ENCODE data around the gene USP48. TPM values are rescaled to one million over a fixed set of nuclear protein-coding genes. Genes with fewer than 3 reads are reported as not detected.
"Not testable (repeated sequence)": the region's sequence is repeated elsewhere in the genome, so short reads cannot be mapped to it uniquely, and the experiment has no call there.

The USP48 gene
- polyA plus RNA-seq, 2 donors: 14.4 to 18.4 TPM

GRCh38 chr1:21794656-21795055 lies 11.7 kb upstream of the USP48 start:
- Histone ChIP-seq H3K9me3 (ENCODE audit: control insufficient read depth in 2 of 2, insufficient read depth in 1 of 2, low read depth in 1 of 2, low read length in 1 of 2) (peaks cover 0 to 4% of the 10 kb centered on the region in 2 donors), H3K27ac (ENCODE audit: low read depth in 2 of 2, low read length in 1 of 2) (no peak overlapping the region), H3K4me3 (ENCODE audit: low read depth in 1 of 2, low read length in 2 of 2) (no peak overlapping the region), H3K4me1 (ENCODE audit: control insufficient read depth in 2 of 2, insufficient read depth in 2 of 2, low read length in 1 of 2) (no peaks in the 10 kb centered on the region), H3K27me3 (ENCODE audit: control insufficient read depth in 1 of 2, insufficient read depth in 2 of 2, low read length in 2 of 2) (no peaks in the 10 kb centered on the region), H3K36me3 (ENCODE audit: control insufficient read depth in 2 of 2, insufficient read depth in 2 of 2, low read length in 1 of 2) (no peaks in the 10 kb centered on the region)
- 93 to 97% methylated on average over 2 of the region's 2 CpGs for WGBS, 2 donors

- Histone ChIP-seq H3K27me3 (ENCODE audit: control insufficient read depth in 1 of 2, insufficient read depth in 2 of 2, low read length in 2 of 2) (no peaks in the 10 kb centered on the region), H3K27ac (ENCODE audit: low read depth in 2 of 2, low read length in 1 of 2) (no peak overlapping the region), H3K9me3 (ENCODE audit: control insufficient read depth in 2 of 2, insufficient read depth in 1 of 2, low read depth in 1 of 2, low read length in 1 of 2) (peaks cover 0 to 4% of the 10 kb centered on the region in 2 donors), H3K36me3 (ENCODE audit: control insufficient read depth in 2 of 2, insufficient read depth in 2 of 2, low read length in 1 of 2) (no peaks in the 10 kb centered on the region), H3K4me1 (ENCODE audit: control insufficient read depth in 2 of 2, insufficient read depth in 2 of 2, low read length in 1 of 2) (no peaks in the 10 kb centered on the region), H3K4me3 (ENCODE audit: low read depth in 1 of 2, low read length in 2 of 2) (no peak overlapping the region)
- 81 to 86% methylated on average over 2 of the region's 2 CpGs for WGBS, 2 donors
Observed at GRCh38 chr1:21793104-21793503, 10.2 kb upstream of the USP48 start.

- Histone ChIP-seq H3K4me3 (ENCODE audit: low read depth in 1 of 2, low read length in 2 of 2) (no peak overlapping the region), H3K27me3 (ENCODE audit: control insufficient read depth in 1 of 2, insufficient read depth in 2 of 2, low read length in 2 of 2) (no peaks in the 10 kb centered on the region), H3K9me3 (ENCODE audit: control insufficient read depth in 2 of 2, insufficient read depth in 1 of 2, low read depth in 1 of 2, low read length in 1 of 2) (no peaks in the 10 kb centered on the region), H3K4me1 (ENCODE audit: control insufficient read depth in 2 of 2, insufficient read depth in 2 of 2, low read length in 1 of 2) (no peaks in the 10 kb centered on the region), H3K36me3 (ENCODE audit: control insufficient read depth in 2 of 2, insufficient read depth in 2 of 2, low read length in 1 of 2) (no peaks in the 10 kb centered on the region), H3K27ac (ENCODE audit: low read depth in 2 of 2, low read length in 1 of 2) (no peak overlapping the region)
- 77 to 88% methylated on average over 2 of the region's 2 CpGs for WGBS, 2 donors
Observed at GRCh38 chr1:21786640-21787039, 3.7 kb upstream of the USP48 start.

- not testable (repeated sequence) for H3K27ac ChIP-seq (ENCODE audit: low read depth in 2 of 2, low read length in 1 of 2); H3K36me3 ChIP-seq (ENCODE audit: control insufficient read depth in 2 of 2, insufficient read depth in 2 of 2, low read length in 1 of 2); H3K4me3 ChIP-seq (ENCODE audit: low read depth in 1 of 2, low read length in 2 of 2); H3K4me1 ChIP-seq (ENCODE audit: control insufficient read depth in 2 of 2, insufficient read depth in 2 of 2, low read length in 1 of 2); H3K27me3 ChIP-seq (ENCODE audit: control insufficient read depth in 1 of 2, insufficient read depth in 2 of 2, low read length in 2 of 2); H3K9me3 ChIP-seq (ENCODE audit: control insufficient read depth in 2 of 2, insufficient read depth in 1 of 2, low read depth in 1 of 2, low read length in 1 of 2)
- 89 to 90% methylated on average over 9 of the region's 9 CpGs for WGBS, 2 donors
Observed at GRCh38 chr1:21785764-21786163, 2.8 kb upstream of the USP48 start.

- Histone ChIP-seq H3K27me3 (ENCODE audit: control insufficient read depth in 1 of 2, insufficient read depth in 2 of 2, low read length in 2 of 2) (no peaks in the 10 kb centered on the region), H3K36me3 (ENCODE audit: control insufficient read depth in 2 of 2, insufficient read depth in 2 of 2, low read length in 1 of 2) (no peaks in the 10 kb centered on the region), H3K4me1 (ENCODE audit: control insufficient read depth in 2 of 2, insufficient read depth in 2 of 2, low read length in 1 of 2) (no peaks in the 10 kb centered on the region), H3K4me3 (ENCODE audit: low read depth in 1 of 2, low read length in 2 of 2) (peak overlapping the region; percentile 77 to 88), H3K27ac (ENCODE audit: low read depth in 2 of 2, low read length in 1 of 2) (peak overlapping the region; percentile 100), H3K9me3 (ENCODE audit: control insufficient read depth in 2 of 2, insufficient read depth in 1 of 2, low read depth in 1 of 2, low read length in 1 of 2) (no peaks in the 10 kb centered on the region)
- WGBS, 2 donors: 41 to 46% methylated on average over 32 of the region's 32 CpGs
Observed at GRCh38 chr1:21783679-21784603, 992 bp upstream of the USP48 start.

GRCh38 chr1:21782349-21782867 lies 541 bp downstream of the USP48 start:
- Histone ChIP-seq H3K27me3 (ENCODE audit: control insufficient read depth in 1 of 2, insufficient read depth in 2 of 2, low read length in 2 of 2) (no peaks in the 10 kb centered on the region), H3K4me3 (ENCODE audit: low read depth in 1 of 2, low read length in 2 of 2) (peak overlapping the region; percentile 77 to 88), H3K27ac (ENCODE audit: low read depth in 2 of 2, low read length in 1 of 2) (peak overlapping the region; percentile 100), H3K36me3 (ENCODE audit: control insufficient read depth in 2 of 2, insufficient read depth in 2 of 2, low read length in 1 of 2) (no peaks in the 10 kb centered on the region), H3K4me1 (ENCODE audit: control insufficient read depth in 2 of 2, insufficient read depth in 2 of 2, low read length in 1 of 2) (no peaks in the 10 kb centered on the region), H3K9me3 (ENCODE audit: control insufficient read depth in 2 of 2, insufficient read depth in 1 of 2, low read depth in 1 of 2, low read length in 1 of 2) (no peaks in the 10 kb centered on the region)
- 0 to 1% methylated on average over 37 of the region's 37 CpGs for WGBS, 2 donors

- H3K4me3 ChIP-seq (ENCODE audit: low read depth in 1 of 2, low read length in 2 of 2): peak overlapping the region; percentile 77 to 88
- peak overlapping the region; percentile 100 for H3K27ac ChIP-seq (ENCODE audit: low read depth in 2 of 2, low read length in 1 of 2)
- H3K4me1 ChIP-seq (ENCODE audit: control insufficient read depth in 2 of 2, insufficient read depth in 2 of 2, low read length in 1 of 2): no peaks in the 10 kb centered on the region
- H3K27me3 ChIP-seq (ENCODE audit: control insufficient read depth in 1 of 2, insufficient read depth in 2 of 2, low read length in 2 of 2): no peaks in the 10 kb centered on the region
- H3K36me3 ChIP-seq (ENCODE audit: control insufficient read depth in 2 of 2, insufficient read depth in 2 of 2, low read length in 1 of 2): no peaks in the 10 kb centered on the region
- 0 to 1% methylated on average over 17 of the region's 17 CpGs for WGBS, 2 donors
- no peaks in the 10 kb centered on the region for H3K9me3 ChIP-seq (ENCODE audit: control insufficient read depth in 2 of 2, insufficient read depth in 1 of 2, low read depth in 1 of 2, low read length in 1 of 2)
Observed at GRCh38 chr1:21781815-21782348, 1.1 kb downstream of the USP48 start.

- no peaks in the 10 kb centered on the region for H3K36me3 ChIP-seq (ENCODE audit: control insufficient read depth in 2 of 2, insufficient read depth in 2 of 2, low read length in 1 of 2)
- H3K9me3 ChIP-seq (ENCODE audit: control insufficient read depth in 2 of 2, insufficient read depth in 1 of 2, low read depth in 1 of 2, low read length in 1 of 2): no peaks in the 10 kb centered on the region
- 76 to 79% methylated on average over 12 of the region's 12 CpGs for WGBS, 2 donors
- H3K27me3 ChIP-seq (ENCODE audit: control insufficient read depth in 1 of 2, insufficient read depth in 2 of 2, low read length in 2 of 2): no peaks in the 10 kb centered on the region
- peaks cover 0 to 3% of the 10 kb centered on the region in 2 donors for H3K4me1 ChIP-seq (ENCODE audit: control insufficient read depth in 2 of 2, insufficient read depth in 2 of 2, low read length in 1 of 2)
- no peak overlapping the region for H3K4me3 ChIP-seq (ENCODE audit: low read depth in 1 of 2, low read length in 2 of 2)
- no peak overlapping the region for H3K27ac ChIP-seq (ENCODE audit: low read depth in 2 of 2, low read length in 1 of 2)
Observed at GRCh38 chr1:21779613-21780521, 3.1 kb downstream of the USP48 start.

- H3K36me3 ChIP-seq (ENCODE audit: control insufficient read depth in 2 of 2, insufficient read depth in 2 of 2, low read length in 1 of 2): no peaks in the 10 kb centered on the region
- no peaks in the 10 kb centered on the region for H3K9me3 ChIP-seq (ENCODE audit: control insufficient read depth in 2 of 2, insufficient read depth in 1 of 2, low read depth in 1 of 2, low read length in 1 of 2)
- H3K27me3 ChIP-seq (ENCODE audit: control insufficient read depth in 1 of 2, insufficient read depth in 2 of 2, low read length in 2 of 2): no peaks in the 10 kb centered on the region
- H3K27ac ChIP-seq (ENCODE audit: low read depth in 2 of 2, low read length in 1 of 2): no peak overlapping the region
- no peak overlapping the region for H3K4me3 ChIP-seq (ENCODE audit: low read depth in 1 of 2, low read length in 2 of 2)
- 88 to 99% methylated on average over 2 of the region's 2 CpGs for WGBS, 2 donors
- peaks cover 0 to 6% of the 10 kb centered on the region in 2 donors for H3K4me1 ChIP-seq (ENCODE audit: control insufficient read depth in 2 of 2, insufficient read depth in 2 of 2, low read length in 1 of 2)
Observed at GRCh38 chr1:21778405-21778727, 4.6 kb downstream of the USP48 start.
